Right lobe of liver (tissue), 6 donors: ENCODE results near the gene KLHL35. TPM values are rescaled to one million over a fixed set of nuclear protein-coding genes. Genes with fewer than 3 reads are reported as not detected.

Experiments
- ATAC-seq, 4 donors: fragments of 200-7000 bp; cut with Tn5 transposase; one replicate each; pipeline ENCODE4 v1.9.1; 2020; ENCODE audit warnings: mild to moderate bottlenecking in 4 of 4, moderate library complexity in 4 of 4
- DNase-seq, 3 donors: peaks; one replicate each; pipeline ENCODE4 v3.0.0-alpha.2; 2020
- H3K27ac ChIP-seq, 3 donors: fragments of 200-600 bp; one replicate each; pipeline ENCODE4 v1.8.0; 2022
- H3K27me3 ChIP-seq, 2 donors: fragments of 200-600 bp; one replicate each; pipeline ENCODE4 v1.8.0; 2022
- H3K36me3 ChIP-seq, 4 donors: fragments of 200-600 bp; sonication (generic) in 1 of 4; one replicate each; pipeline versions ENCODE4 v1.5.1 to v1.8.0; 2017 to 2022; ENCODE audit warnings: control low read depth in 1 of 4
- H3K4me1 ChIP-seq, 4 donors: fragments of 200-600 bp; sonication (generic) in 1 of 4; one replicate each; pipeline versions ENCODE4 v1.5.1 to v1.8.0; 2017 to 2022; ENCODE audit warnings: control low read depth in 1 of 4
- H3K4me3 ChIP-seq, 3 donors: fragments of 200-600 bp; one replicate each; pipeline ENCODE4 v1.8.0; 2022
- H3K9me3 ChIP-seq, 4 donors: fragments of 200-600 bp; sonication (generic) in 1 of 4; one replicate each; pipeline versions ENCODE4 v1.5.1 to v1.8.0; 2017 to 2022; ENCODE audit warnings: control low read depth in 1 of 4
- CTCF ChIP-seq, 4 donors: fragments of 200-600 bp in 3 of 4; fragments of 450-650 bp in 1 of 4; IDR thresholded peaks; one replicate each; pipeline versions ENCODE4 v1.5.1 to v1.8.0; 2016 to 2022; ENCODE audit warnings: antibody characterized with exemption in 4 of 4, mild to moderate bottlenecking in 2 of 4
- POLR2A ChIP-seq: fragments of 450-650 bp; IDR thresholded peaks from one replicate; pipeline ENCODE4 v1.6.1; 2017; ENCODE audit warnings: antibody characterized with exemption, mild to moderate bottlenecking
- WGBS: methylation state at CpG from one replicate; pipeline ENCODE4 v1.1.6; 2018; ENCODE audit warnings: low coverage, low lambda C conversion rate; ENCODE audit not compliant: insufficient coverage; ENCODE audit errors: missing lambda C conversion rate; 5-methylcytosine and 5-hydroxymethylcytosine counted together
- intact Hi-C, 2 donors: fragments of 100-400 bp; cut with DNase I; formaldehyde crosslinking; loops; one replicate each; pipeline versions ENCODE4 v1.11.2 to v1.14.1; 2022
- total RNA-seq, 6 experiments: library from RNA; depleted of rRNA in 2 of 6; stranded (reverse); fragments of >200 nt in 2 of 6; fragmentation: NEBNext Ultra II Directional in 3 of 6; extraction: Animal tissue kit (Norgen Biotek cat#: 25700) in 3 of 6; gene quantifications; one replicate each; pipeline versions ENCODE4 v1.1.0 to v1.2.4, GENCODE V29; 2016 to 2023
- donor health status: DM: no; HTN: yes; CAD: no.
- donor health status: DM: no; HTN: no; CAD: no.
- donor health status: DM: no; HTN: no; CAD: no.
- donor health status: DM: no; HTN: yes; CAD: no.
- donor health status: DM: no; HTN: yes; CAD: no.

Gene KLHL35
- total RNA-seq, 6 experiments from 2014 or later, result 0.09 TPM; not detected in 5

GRCh38 chr11:75408957-75409219 lies 24.1 kb downstream of the KLHL35 start:
- H3K4me1 ChIP-seq, result no peaks in the 10 kb centered on the region
- no peak for ATAC-seq
- no peak overlapping the region for H3K27ac ChIP-seq
- no peak overlapping the region for H3K4me3 ChIP-seq
- no peaks in the 10 kb centered on the region for H3K27me3 ChIP-seq
- DNase-seq, result no peak
- intact Hi-C loops, result no loop called here
- H3K36me3 ChIP-seq, result peaks cover 8 to 31% (median 16%) of the 10 kb centered on the region in 4 donors
- no peaks in the 10 kb centered on the region for H3K9me3 ChIP-seq
- 91% methylated on average over 2 of the region's 2 CpGs for WGBS
- TF ChIP-seq CTCF (IDR thresholded peaks at IDR 0.05), result no peak
- TF ChIP-seq POLR2A, result no peak

GRCh38 chr11:75406338-75406777 lies 26.6 kb downstream of the KLHL35 start:
- intact Hi-C loops, result no loop called here
- no peak overlapping the region for H3K27ac ChIP-seq
- 56% methylated on average over 1 of the region's 1 CpG for WGBS
- ATAC-seq (peak in 1 of 4 donors; percentile 50), DNase-seq (no peak)
- no peak for TF ChIP-seq CTCF (IDR thresholded peaks at IDR 0.05)
- TF ChIP-seq POLR2A, result no peak
- H3K27me3 ChIP-seq, result no peaks in the 10 kb centered on the region
- H3K4me1 ChIP-seq, result peaks cover 0 to 4% (median 0%) of the 10 kb centered on the region in 4 donors
- no peak overlapping the region for H3K4me3 ChIP-seq
- H3K9me3 ChIP-seq, result no peaks in the 10 kb centered on the region
- peaks cover 8 to 56% (median 35%) of the 10 kb centered on the region in 4 donors for H3K36me3 ChIP-seq

GRCh38 chr11:75403983-75404658 lies 28.9 kb downstream of the KLHL35 start:
- WGBS, result 79% methylated on average over 14 of the region's 15 CpGs
- Histone ChIP-seq H3K27me3 (no peaks in the 10 kb centered on the region), H3K4me1 (peaks cover 0 to 17% (median 3%) of the 10 kb centered on the region in 4 donors), H3K36me3 (peaks cover 8 to 65% (median 37%) of the 10 kb centered on the region in 4 donors), H3K9me3 (no peaks in the 10 kb centered on the region), H3K27ac (no peak overlapping the region), H3K4me3 (no peak overlapping the region)
- TF ChIP-seq POLR2A (no peak), CTCF (IDR thresholded peaks at IDR 0.05) (no peak)
- DNase-seq (no peak), ATAC-seq (no peak)
- intact Hi-C loops, result no loop called here

GRCh38 chr11:75403037-75403436 lies 30.0 kb downstream of the KLHL35 start:
- DNase-seq (no peak), ATAC-seq (no peak)
- no peak overlapping the region for H3K27ac ChIP-seq
- H3K4me1 ChIP-seq, result peaks cover 0 to 17% (median 3%) of the 10 kb centered on the region in 4 donors
- H3K36me3 ChIP-seq, result peaks cover 8 to 65% (median 37%) of the 10 kb centered on the region in 4 donors
- intact Hi-C loops, result no loop called here
- H3K4me3 ChIP-seq, result no peak overlapping the region
- WGBS, result 50% methylated on average over 1 of the region's 1 CpG
- H3K9me3 ChIP-seq, result no peaks in the 10 kb centered on the region
- TF ChIP-seq CTCF (IDR thresholded peaks at IDR 0.05), result no peak
- TF ChIP-seq POLR2A, result no peak
- no peaks in the 10 kb centered on the region for H3K27me3 ChIP-seq
